ENCODE results near the gene PRDM11.
"Not testable (repeated sequence)": the region's sequence is repeated elsewhere in the genome, so short reads cannot be mapped to it uniquely, and the experiment has no call there.

The PRDM11 gene

GRCh38 chr11:45237711-45238315 is 91.4 kb downstream of the PRDM11 start:
- no peak for DNase-seq

- DNase-seq, result no peak
Observed at GRCh38 chr11:45238724-45239123, 92.3 kb downstream of the PRDM11 start.

GRCh38 chr11:45239733-45240132 is 93.3 kb downstream of the PRDM11 start:
- no peak for DNase-seq

- DNase-seq, result no peak
Observed at GRCh38 chr11:45243967-45244366, 97.5 kb downstream of the PRDM11 start.

- DNase-seq, result no peak
Observed at GRCh38 chr11:45245218-45246045, 99.0 kb downstream of the PRDM11 start.

GRCh38 chr11:45246241-45246640 is 99.8 kb downstream of the PRDM11 start:
- DNase-seq, result no peak

GRCh38 chr11:45247433-45247832 is 101.0 kb downstream of the PRDM11 start:
- DNase-seq, result no peak

- no peak for DNase-seq
Observed at GRCh38 chr11:45248501-45249011, 102.1 kb downstream of the PRDM11 start.

- DNase-seq, result not testable (repeated sequence)
Observed at GRCh38 chr11:45249372-45249771, 102.9 kb downstream of the PRDM11 start.

- DNase-seq, result no peak
Observed at GRCh38 chr11:45250035-45250718, 103.7 kb downstream of the PRDM11 start.

- peak; percentile 71 for DNase-seq
Observed at GRCh38 chr11:45252134-45252856, 105.9 kb downstream of the PRDM11 start.

- DNase-seq, result no peak
Observed at GRCh38 chr11:45252877-45253276, 106.4 kb downstream of the PRDM11 start.

- DNase-seq, result no peak
Observed at GRCh38 chr11:45253640-45254039, 107.2 kb downstream of the PRDM11 start.

- no peak for DNase-seq
Observed at GRCh38 chr11:45254070-45254469, 107.6 kb downstream of the PRDM11 start.

- DNase-seq, result no peak
Observed at GRCh38 chr11:45258982-45259530, 112.6 kb downstream of the PRDM11 start.

- no peak for DNase-seq
Observed at GRCh38 chr11:45259592-45259991, 113.2 kb downstream of the PRDM11 start.

- no peak for DNase-seq
Observed at GRCh38 chr11:45260071-45260470, 113.6 kb downstream of the PRDM11 start.

- DNase-seq, result no peak
Observed at GRCh38 chr11:45262900-45263299, 116.5 kb downstream of the PRDM11 start.

- DNase-seq, result no peak
Observed at GRCh38 chr11:45263773-45264172, 117.3 kb downstream of the PRDM11 start.

GRCh38 chr11:45264839-45265515 is 118.5 kb downstream of the PRDM11 start:
- DNase-seq, result no peak

- no peak for DNase-seq
Observed at GRCh38 chr11:45265969-45266675, 119.7 kb downstream of the PRDM11 start.

GRCh38 chr11:45266676-45267020 is 120.2 kb downstream of the PRDM11 start:
- DNase-seq, result no peak

Data from activated CD8-positive, alpha-beta memory T cell treated with anti-CD3 and anti-CD28 coated beads, Interleukin-2, amount 50 U/mL, for 48 hours (primary cell).